ENCODE data around the gene FSTL4.

GRCh38 chr5:133559960-133560359 lies 52.4 kb downstream of the FSTL4 start:
- TF ChIP-seq POLR2A (IDR thresholded peaks at IDR 0.05) (no peak), CTCF (IDR thresholded peaks at IDR 0.05) (no peak)

Data from lower leg skin (tissue), 3 donors.